HK-2 (cell line): ENCODE data around the gene TARP.
"Not testable (repeated sequence)": the region's sequence is repeated elsewhere in the genome, so short reads cannot be mapped to it uniquely, and the experiment has no call there.

ENCODE experiments used
- DNase-seq: peaks from one replicate; pipeline ENCODE4 v3.0.0-alpha.2; 2018; ENCODE audit not compliant: unreplicated experiment

The TARP gene

GRCh38 chr7:38262026-38262425 lies 11.4 kb downstream of the TARP start:
- not testable (repeated sequence) for DNase-seq

GRCh38 chr7:38261601-38262000 lies 11.8 kb downstream of the TARP start:
- DNase-seq = not testable (repeated sequence)

- DNase-seq = not testable (repeated sequence)
Observed at GRCh38 chr7:38259157-38259556, 14.3 kb downstream of the TARP start.

GRCh38 chr7:38257350-38257677 lies 16.1 kb downstream of the TARP start:
- DNase-seq = no peak

- DNase-seq = not testable (repeated sequence)
Observed at GRCh38 chr7:38249849-38250248, 23.6 kb downstream of the TARP start.

- DNase-seq = no peak
Observed at GRCh38 chr7:38248069-38248567, 25.3 kb downstream of the TARP start.

- DNase-seq = no peak
Observed at GRCh38 chr7:38245409-38245977, 27.9 kb downstream of the TARP start.

GRCh38 chr7:38244516-38244915 lies 28.9 kb downstream of the TARP start:
- no peak for DNase-seq

GRCh38 chr7:38243345-38243744 lies 30.1 kb downstream of the TARP start:
- not testable (repeated sequence) for DNase-seq

- DNase-seq = no peak
Observed at GRCh38 chr7:38242814-38243213, 30.6 kb downstream of the TARP start.

GRCh38 chr7:38241071-38241470 lies 32.4 kb downstream of the TARP start:
- DNase-seq = no peak

GRCh38 chr7:38239129-38239528 lies 34.3 kb downstream of the TARP start:
- not testable (repeated sequence) for DNase-seq

GRCh38 chr7:38235606-38236005 lies 37.8 kb downstream of the TARP start:
- no peak for DNase-seq

- DNase-seq = not testable (repeated sequence)
Observed at GRCh38 chr7:38234759-38235158, 38.7 kb downstream of the TARP start.

- no peak for DNase-seq
Observed at GRCh38 chr7:38232502-38233366, 40.7 kb downstream of the TARP start.

GRCh38 chr7:38229884-38230642 lies 43.4 kb downstream of the TARP start:
- no peak for DNase-seq

- no peak for DNase-seq
Observed at GRCh38 chr7:38229386-38229785, 44.0 kb downstream of the TARP start.

- DNase-seq = no peak
Observed at GRCh38 chr7:38224392-38224791, 49.0 kb downstream of the TARP start.

GRCh38 chr7:38223306-38223705 lies 50.1 kb downstream of the TARP start:
- no peak for DNase-seq

- no peak for DNase-seq
Observed at GRCh38 chr7:38222481-38223096, 50.8 kb downstream of the TARP start.

- no peak for DNase-seq
Observed at GRCh38 chr7:38220452-38220851, 53.0 kb downstream of the TARP start.

- no peak for DNase-seq
Observed at GRCh38 chr7:38217672-38218071, 55.8 kb downstream of the TARP start.
